NCI-H2196 (cell line): ENCODE measurements around the gene CD44.

Source experiments
- DNase-seq: peaks from one replicate; lab custom pipeline; 2025; ENCODE audit not compliant: unreplicated experiment; lab: John Stamatoyannopoulos, UW

Gene CD44

DNA sequence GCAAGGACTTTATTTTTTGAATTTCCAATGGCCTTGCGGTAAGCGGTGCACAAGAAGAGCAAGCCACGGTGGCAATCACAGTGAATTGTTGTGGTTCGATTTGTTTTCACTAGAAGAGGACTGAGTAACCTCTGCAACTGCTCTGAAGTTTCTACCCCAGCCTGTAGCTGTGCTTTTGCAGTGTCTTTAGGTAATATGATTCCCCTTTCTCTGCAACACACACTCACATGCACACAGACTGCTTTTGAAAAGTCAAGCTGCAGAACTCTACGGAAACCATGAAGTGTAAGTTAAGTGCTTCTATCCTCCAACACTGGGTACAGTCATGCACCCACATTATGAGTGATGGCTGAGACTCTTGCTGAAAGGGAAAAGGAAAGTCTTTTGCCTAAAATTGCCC is 38.4 kb downstream of the CD44 start:
- DNase-seq: no peak

DNA sequence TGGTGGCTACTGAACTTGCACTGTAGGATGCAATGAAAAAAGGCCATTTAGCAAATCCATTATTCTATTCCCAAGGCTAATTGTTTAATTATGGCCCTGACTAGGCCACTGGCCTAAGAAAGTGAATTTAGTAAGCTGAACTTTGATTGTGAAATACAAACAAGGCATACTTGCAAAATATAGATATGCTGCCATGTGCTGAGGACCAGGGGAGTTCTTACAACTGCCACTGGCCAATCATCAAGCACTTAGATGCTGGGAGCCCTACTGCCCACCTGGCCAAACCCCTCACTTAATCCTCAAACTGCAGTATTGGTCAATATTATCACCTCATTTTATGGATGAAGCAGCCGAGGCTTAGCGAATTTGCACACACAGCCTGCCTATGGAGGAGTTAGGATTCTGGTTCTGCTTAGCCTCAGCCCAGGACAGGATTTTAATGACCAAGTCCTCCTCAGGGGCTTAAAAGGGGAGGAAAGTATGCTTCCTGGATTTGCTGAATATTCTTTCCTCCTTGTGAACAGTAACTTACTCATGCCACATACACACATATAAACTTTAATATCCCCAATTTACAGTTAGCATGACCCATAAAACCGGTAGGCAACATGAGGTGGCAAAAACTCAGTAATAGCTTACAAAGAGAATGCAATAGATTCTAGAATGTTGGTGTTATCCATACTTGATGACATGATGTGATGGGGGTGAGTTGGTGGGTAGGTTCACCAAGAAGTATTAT is 39.3 kb downstream of the CD44 start:
- DNase-seq: no peak

DNA sequence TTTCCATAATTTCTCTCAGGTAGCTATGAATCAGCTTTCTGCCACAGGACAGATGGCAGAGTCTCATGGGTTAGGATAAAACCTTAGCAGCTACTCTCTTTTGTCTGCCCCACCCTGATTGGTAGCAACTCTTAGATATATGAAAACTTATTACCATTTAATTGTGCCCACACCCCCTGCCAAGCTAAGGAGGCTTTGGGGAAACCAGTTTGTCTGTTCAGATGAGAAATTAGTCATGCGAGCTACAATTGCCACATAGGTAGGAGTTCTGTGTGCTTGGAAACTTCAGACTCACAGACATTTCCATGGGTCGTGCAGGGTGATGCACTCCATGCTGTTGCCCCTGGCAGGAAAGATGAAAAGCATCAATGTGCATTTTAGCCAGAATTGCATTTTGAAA is 39.9 kb downstream of the CD44 start:
- DNase-seq: no peak

DNA sequence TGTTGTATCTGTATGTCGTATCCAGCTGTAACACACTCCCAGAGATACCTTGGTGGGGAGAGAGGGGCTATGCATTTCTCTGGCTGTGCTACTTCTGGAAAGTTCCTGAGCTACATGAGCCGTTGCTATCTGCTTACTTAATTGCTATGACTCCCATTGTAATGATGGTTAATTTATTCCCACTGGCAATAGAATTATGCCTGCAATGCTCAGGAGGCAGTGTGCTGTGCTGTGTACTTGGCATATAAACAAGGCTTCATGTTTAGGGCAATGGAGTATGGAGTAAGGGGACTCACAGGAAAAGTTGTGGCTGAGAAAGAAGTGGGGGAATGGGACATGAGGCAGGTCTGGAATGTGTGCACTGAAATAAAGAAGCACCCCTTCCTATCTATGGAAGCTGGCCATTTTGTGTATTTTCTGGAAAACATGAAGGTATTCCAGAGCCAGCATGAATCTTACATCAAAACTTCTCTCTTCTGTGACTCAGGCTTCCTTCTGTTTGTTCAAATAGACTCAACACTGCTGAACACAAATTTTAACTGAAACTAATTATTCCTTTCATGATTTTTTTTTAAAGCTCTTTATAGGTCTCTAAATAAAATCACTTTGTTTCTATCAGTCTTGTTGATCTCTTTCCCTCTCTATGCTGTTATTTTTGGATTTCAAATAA is 40.6 kb downstream of the CD44 start:
- DNase-seq: no peak

DNA sequence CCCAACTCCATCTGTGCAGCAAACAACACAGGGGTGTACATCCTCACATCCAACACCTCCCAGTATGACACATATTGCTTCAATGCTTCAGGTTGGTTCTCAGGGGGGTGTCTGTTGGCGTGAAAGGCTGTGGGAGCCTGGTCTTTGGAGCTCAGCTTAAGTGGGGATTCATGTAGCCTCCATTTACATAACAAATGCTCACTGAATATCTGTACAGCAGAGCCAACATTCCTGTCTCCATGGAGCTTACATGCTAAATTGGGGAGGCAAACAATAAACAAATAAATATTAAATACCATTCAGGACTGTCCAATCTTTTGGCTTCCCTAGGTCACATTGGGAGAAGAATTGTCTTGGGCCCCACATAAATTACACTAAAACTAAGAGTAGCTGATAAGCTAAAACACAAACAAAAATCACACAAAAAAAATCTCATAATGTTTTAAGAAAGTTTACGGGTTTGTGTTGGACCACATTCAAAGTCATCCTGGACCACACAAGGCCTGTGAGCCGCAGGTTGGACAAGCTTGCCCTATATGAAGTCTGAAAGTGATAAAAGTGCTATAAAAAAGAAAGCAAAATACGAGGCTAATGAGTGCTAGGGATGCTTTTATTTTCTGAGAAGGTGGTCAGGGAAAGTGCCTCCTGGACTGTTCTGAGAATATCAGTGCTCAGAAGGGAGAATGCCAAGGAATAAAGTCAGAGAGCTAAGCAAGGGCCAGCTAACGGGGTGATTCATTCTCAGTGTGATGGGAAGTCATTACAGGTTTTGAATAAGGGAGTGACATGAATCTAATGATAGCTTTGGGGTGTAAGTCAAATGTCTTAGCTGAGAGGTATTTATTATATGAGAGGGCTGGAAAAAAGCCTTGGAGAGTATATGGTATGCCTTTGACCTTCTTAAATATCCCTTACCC is 41.6 kb downstream of the CD44 start:
- no peak for DNase-seq

DNA sequence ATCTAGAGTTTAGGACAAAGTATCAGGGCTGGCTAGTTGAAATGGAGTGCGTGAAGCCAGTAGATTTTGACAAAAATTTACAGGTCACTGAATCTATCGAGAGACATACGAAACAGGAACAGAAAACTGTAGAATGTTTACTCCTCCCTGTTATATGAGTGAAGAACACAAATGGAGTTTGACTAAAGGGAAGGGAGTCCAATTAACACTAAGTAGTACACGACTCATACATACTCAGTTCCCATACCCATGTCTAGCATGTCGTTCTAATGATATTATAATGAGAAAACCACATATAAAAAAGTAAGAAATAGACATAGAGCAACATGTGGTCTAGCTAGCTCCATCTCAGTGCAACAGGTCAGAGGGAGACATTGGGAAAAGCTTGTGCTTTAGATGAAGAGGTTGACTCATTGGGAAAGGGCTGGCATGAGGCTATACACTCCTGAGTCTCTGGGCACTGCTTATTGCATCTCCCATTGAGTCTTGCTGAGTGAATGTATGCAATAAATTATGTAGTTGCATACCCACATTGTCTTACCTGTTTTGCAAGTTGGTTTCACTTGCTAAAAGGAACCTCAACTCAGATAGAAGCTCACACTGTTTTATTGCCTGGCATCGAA is 43.5 kb downstream of the CD44 start:
- no peak for DNase-seq

DNA sequence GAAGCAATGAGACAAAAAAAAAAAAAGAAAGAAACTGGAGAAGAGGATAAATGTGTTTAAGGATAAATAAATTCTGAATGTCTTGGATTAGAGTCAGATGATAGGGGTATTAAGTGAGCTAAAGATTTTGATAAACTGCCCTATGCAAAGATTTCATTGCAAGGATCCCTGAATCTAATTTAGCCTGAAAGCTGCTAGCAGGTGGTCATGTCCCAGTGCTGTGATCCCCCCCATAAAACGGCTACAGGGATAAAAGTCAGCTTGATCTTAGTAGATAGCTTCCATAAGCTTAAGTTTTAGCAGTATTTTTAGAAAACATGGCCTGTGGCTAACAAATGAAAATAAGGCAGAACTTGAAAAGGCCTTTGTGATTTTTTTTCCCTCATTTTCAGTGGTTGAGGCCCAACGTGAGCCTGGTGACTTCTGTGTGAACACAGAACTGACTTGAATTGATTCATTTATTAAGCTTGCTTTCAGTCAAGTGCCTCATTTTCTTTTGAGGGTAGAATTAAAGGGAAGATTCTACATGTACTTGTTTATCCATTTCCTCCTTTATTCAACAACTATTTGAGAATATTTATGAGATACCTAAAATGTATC is 44.5 kb downstream of the CD44 start:
- no peak for DNase-seq

DNA sequence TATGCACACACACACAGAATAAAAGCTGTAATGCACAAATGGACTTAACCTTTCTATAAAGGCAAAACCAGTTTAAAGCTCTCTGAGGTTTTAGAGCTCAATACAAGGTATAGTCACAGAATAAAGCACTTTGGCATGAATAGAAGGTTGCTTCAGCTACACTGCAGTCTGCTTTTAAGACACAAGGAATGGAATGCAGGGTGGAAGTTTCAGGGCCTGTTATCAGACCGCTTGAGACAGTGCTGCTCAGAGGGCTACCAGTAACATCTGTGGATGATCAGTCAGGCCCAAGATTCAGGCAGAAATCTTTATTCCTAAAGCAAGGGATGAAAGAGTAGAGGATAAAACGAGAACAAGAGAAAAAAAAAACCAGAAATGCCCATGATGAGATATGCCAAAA is 46.7 kb downstream of the CD44 start:
- DNase-seq: no peak

DNA sequence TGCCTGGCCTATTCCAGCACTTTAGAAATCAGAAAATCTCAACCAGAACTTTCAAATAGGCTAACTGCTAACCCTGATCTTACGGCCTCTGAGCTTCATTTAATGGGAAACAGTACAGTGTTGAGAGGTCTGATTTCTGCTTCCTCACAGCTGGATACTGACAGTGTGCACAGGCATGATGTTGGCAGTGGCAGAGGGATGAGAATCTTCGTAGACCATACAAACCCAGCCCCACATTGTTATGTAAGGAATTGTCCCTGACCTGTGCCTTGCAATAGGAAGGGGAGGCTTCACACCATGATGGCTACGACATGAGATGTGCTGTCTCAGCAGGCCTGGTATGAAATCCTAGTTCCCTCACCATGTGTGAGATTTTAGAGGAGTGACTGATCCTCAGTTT is 49.0 kb downstream of the CD44 start:
- no peak for DNase-seq

DNA sequence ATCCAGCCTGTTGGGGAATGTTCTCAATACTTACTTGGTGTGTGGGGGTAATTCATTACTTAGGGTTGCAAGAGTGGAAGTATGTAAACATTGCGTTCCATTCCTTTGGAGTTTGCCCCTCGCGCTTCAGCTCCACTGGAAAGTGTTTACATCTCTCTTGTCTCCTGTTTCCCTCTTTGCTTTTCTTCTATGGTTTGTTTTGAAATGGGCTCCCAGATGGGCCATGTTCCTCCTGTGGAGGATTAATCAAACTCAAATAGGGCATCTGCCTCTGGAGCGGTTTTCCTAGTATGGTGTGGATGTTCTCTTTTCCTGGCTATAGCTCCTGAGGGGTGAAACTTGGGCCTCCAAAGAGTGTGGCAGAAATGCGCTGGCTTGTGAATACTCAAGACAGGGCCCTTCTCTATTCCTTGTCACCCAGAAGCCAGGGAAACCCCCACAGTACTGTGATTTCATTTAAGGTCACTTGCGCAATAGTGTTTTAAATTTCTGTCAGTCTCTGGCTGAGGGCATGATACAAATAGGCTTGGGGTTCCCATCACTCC is 51.9 kb downstream of the CD44 start:
- DNase-seq: no peak

DNA sequence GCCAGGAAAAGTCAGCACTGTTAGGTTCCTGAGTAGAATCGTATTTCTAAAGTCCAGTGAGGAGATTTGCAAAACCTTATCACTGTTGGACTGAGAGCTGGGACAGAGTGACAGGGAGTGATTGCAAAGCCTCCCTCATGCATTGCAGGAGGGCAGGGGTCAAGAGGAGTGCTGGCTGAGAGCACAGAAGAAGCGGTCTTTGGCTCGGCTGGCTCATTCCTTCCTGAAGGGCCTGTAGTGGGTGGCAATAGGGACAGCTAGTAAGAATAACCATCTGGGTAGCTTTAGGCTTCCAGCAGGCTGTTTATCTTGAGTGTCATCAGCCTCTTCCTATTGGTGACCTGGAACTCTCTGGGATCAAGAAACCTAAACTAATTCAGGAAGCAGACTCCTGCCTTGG is 53.4 kb downstream of the CD44 start:
- no peak for DNase-seq

DNA sequence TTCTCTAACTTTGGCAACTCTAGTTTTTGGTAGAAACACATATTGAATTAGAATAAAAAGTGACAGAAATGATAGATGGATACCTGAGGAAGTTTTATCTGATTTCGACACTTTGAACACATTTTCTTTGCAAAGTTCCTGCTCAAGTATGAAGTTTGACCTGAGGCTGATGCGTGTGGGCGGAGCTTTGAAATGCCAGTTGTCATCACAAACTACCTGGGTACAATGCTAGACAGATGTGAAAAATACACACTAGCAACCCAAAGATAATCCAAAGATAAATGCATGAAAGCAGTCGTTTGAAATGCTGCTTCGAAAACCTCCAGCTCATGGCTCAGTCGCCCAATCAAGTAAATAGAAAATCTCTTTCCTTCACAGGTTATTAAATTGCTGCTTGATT is 54.8 kb downstream of the CD44 start:
- no peak for DNase-seq

DNA sequence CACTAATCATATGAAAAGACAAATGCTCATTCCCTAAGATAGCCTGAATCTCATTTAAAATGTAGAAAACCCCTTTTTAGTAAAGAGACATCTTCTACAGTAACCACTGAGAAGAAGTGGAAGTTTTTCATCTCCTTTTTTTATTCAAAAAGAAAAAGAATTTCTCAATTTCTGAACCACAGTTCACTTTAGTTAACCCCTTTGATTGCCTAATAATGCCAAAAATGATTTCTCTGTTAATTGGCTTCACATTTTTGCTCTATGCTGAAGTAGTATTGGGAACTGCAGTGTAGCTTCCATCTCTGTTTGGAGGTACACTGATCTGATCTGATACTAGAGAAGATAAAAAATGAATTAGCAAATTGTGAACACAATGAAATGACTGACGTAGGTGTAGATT is 58.3 kb downstream of the CD44 start:
- DNase-seq: no peak

DNA sequence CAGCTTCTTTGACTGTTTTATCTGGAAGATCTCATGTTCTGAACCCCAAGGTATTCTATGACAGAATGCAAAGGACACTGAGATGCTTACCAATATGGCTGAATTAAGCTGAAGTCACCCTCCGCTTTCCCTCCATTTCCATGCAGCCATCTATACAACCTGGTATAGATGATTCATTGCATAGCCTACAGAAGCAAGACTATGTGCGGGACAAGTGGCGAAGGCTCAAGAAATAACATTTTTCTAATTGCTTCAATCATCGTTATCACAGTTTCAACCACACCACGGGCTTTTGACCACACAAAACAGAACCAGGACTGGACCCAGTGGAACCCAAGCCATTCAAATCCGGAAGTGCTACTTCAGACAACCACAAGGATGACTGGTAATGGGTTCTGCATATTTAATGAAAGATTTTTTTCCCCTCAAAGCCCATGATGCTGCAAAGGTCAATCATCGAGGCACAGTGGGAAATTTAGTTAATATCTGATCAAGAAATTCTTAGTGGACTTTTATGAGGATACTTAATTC is 61.9 kb downstream of the CD44 start:
- no peak for DNase-seq

DNA sequence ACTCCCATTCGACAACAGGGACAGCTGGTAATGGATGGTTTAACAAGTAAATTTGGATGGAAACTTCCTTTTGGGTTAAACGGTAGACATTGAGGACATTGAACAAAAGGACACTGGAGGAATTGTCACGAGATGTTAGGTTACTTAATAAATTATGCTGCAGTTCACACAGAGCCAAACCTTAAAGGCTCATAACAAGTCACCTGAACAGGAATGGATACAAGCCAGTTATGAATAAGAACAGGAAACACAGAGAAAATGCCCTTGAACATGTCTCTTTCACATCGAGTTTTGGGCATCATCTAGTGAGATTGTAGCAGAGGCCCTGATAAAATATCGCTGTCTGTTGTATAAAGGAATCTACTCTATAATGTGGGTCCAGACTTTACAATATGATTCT is 65.6 kb downstream of the CD44 start:
- DNase-seq: no peak

DNA sequence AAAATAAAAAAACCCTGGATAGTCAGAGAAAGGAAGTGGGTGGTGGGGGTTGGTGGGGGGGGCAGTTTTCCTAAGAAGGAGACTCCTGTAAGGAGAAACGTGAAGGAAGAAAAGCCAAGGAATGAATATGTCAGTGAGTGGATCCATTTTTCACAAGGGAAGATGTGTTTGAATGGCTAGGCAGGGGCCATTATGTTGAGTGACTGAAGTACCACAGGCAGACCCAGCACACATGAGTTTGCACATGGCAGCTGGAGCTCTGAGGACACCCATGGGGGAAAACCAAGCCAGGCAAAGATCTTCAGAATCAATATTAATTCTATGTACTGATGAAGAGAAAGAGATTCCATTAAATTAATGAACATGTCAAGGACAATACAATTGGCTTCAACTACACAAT is 67.6 kb downstream of the CD44 start:
- DNase-seq: no peak

DNA sequence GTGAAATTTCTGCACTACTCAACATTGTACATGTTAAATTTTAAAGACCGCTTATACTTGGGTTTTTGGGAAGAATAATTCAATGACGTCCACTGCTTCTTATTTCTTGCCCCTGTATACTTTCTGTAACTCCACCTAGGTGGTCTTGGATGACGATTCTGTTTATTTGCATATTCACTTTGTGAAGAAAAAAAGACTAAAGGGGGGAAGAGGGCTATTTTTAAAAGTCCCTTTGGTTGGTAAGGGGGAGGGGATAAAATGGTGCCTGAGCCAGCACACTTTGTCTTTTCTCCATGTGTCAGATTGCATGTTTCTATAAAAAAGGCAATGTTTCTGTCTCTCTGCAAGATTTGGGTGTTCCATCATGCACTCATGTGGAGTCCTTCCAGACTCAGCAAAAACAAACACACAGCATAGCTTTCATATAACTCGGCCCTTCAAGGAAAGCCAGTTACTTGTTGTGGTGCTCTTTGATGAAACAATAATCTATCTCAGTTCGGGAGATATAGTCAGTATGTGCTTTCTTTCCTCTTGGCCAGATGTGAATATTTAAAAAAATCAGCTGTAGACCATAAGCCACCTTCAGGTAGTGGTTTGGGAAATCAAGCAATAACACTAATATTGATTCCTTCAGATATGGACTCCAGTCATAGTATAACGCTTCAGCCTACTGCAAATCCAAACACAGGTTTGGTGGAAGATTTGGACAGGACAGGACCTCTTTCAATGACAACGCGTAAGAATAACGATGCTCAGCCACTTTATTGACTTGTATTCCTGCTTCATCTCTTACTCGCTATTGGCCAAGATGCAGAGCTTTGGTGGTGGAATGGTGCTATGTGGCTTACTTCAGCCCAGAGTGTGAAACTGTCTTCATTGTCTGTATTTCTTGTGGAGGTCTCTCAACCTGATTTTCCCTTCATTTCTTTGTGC is 68.8 kb downstream of the CD44 start:
- no peak for DNase-seq

DNA sequence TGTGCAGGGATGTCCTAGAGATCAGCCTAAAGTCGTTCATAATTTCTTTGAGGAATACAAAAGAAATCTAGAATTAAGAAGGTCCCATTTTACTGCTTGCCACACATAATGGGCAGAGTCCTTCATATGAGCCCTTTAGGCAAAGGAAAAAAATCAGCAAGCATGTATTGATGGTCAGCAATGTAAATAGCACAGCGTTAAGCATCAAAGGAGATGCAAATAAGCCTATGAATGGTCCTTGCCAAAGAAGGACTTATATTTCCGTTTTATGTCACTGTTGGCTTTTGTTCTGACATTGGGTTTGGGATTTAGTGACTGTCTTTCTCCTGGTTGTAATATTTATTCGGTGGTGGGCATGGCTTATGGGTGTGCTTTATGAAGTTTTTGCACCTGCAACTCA is 69.8 kb downstream of the CD44 start:
- DNase-seq: no peak

DNA sequence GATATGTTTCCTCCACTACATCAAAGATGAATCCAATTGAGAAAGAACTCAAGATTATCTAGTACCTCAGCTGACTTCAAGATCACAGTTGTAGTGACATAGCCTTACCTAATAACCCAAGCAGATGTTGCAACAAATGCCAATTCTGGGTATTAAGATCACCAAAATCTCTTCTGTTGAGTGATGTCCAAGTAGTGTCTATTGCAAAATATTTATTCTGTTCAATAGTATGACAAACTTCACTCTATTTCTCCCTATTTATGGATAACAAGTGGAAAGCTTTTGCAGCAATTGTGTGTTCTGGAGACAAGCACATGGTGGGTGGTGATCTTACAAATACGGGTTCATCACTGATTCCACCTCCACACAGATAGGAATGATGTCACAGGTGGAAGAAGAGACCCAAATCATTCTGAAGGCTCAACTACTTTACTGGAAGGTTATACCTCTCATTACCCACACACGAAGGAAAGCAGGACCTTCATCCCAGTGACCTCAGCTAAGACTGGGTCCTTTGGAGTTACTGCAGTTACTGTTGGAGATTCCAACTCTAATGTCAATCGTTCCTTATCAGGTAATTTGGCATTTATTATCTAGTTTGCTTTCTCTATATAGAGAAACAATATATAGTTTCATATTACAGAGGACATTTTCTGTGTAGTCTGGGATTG is 72.0 kb downstream of the CD44 start:
- no peak for DNase-seq
